A549 (cell line): ENCODE results near the gene GAA. TPM values are rescaled to one million over a fixed set of nuclear protein-coding genes. Genes with fewer than 3 reads are reported as not detected.

Experiments used
- ATAC-seq, 2 experiments: fragments of 200-7000 bp in 1 of 2; fragments of >200 bp in 1 of 2; cut with Nextera tagmentation in 1 of 2; cut with Tn5 transposase in 1 of 2; 3 replicates each; pipeline versions ENCODE4 v1.8.0 to v1.9.1; 2018 to 2020; ENCODE audit warnings: mild to moderate bottlenecking in 1 of 2, moderate library complexity in 1 of 2
- CTCF ChIA-PET: fragments of 300-600 bp; sonication (Branson Sonifier 250); formaldehyde crosslinking; extraction: SDS; loops from one replicate; lab custom pipeline; 2021; ENCODE audit warnings: antibody characterized with exemption, inconsistent platforms; lab: Yijun Ruan, JAX
- POLR2A ChIA-PET: fragments of 350-600 bp; formaldehyde crosslinking; extraction: SDS; loops from one replicate; lab custom pipeline; 2021; ENCODE audit warnings: antibody characterized with exemption, inconsistent platforms; lab: Yijun Ruan, JAX
- DNase-seq, 2 experiments: peaks; one replicate each; pipeline versions ENCODE4 v3.0.0 to v3.0.0-alpha.2; 2011 to 2016; ENCODE audit warnings: low read depth in 1 of 2, low spot score in 1 of 2
- FAIRE-seq: peaks from 2 replicates; lab custom pipeline; 2011; peaks lifted over from hg19 to GRCh38; lab: Jason Lieb, UNC
- H3K27ac ChIP-seq, 2 experiments: fragments of >200 bp; sonication (Bioruptor Twin); formaldehyde crosslinking; 3 replicates each; pipeline ENCODE4 v1.5.1; 2016 to 2017
- H3K4me1 ChIP-seq: fragments of >200 bp; sonication (Bioruptor Twin); formaldehyde crosslinking; 3 replicates; pipeline ENCODE4 v1.6.1; 2016
- H3K4me2 ChIP-seq: fragments of >200 bp; sonication (Bioruptor Twin); formaldehyde crosslinking; 3 replicates; pipeline ENCODE4 v1.6.1; 2016
- H3K4me3 ChIP-seq: fragments of >200 bp; sonication (Bioruptor Twin); formaldehyde crosslinking; 3 replicates; pipeline ENCODE4 v1.5.1; 2016
- H3K9me3 ChIP-seq: fragments of >200 bp; sonication (Bioruptor Twin); formaldehyde crosslinking; 3 replicates; pipeline ENCODE4 v1.6.1; 2016
- CBX8 ChIP-seq: fragments of 200-600 bp; sonication (generic); IDR thresholded peaks from 2 replicates; pipeline ENCODE4 v1.6.1; 2016
- CEBPB ChIP-seq, 2 experiments: fragments of >200 bp in 1 of 2; sonication (Bioruptor Twin) in 1 of 2; formaldehyde crosslinking in 1 of 2; IDR thresholded peaks; 2 replicates each; pipeline ENCODE4 v1.6.1; 2012 to 2016
- HDAC2 ChIP-seq: fragments of 200-600 bp; sonication (generic); IDR thresholded peaks from 2 replicates; pipeline ENCODE4 v1.6.1; 2016
- KDM1A ChIP-seq: fragments of 200-600 bp; sonication (generic); IDR thresholded peaks from 2 replicates; pipeline ENCODE4 v1.6.1; 2016; ENCODE audit warnings: low read depth, mild to moderate bottlenecking
- KDM5A ChIP-seq: fragments of 200-600 bp; sonication (generic); IDR thresholded peaks from 2 replicates; pipeline ENCODE4 v1.6.1; 2016; ENCODE audit warnings: antibody characterized with exemption, mild to moderate bottlenecking
- MAZ ChIP-seq: fragments of 150-350 bp; IDR thresholded peaks from 2 replicates; pipeline ENCODE4 v1.6.1; 2014; ENCODE audit warnings: antibody characterized with exemption, low read depth, low read length, borderline replicate concordance
- MYC ChIP-seq: IDR thresholded peaks from 2 replicates; pipeline ENCODE4 v1.6.1; 2012; ENCODE audit warnings: mild to moderate bottlenecking, inconsistent platforms, low read length, improper control_type of control experiment, borderline replicate concordance
- PHF8 ChIP-seq: fragments of 200-600 bp; sonication (generic); IDR thresholded peaks from 2 replicates; pipeline ENCODE4 v1.6.1; 2016; ENCODE audit warnings: low read depth, mild to moderate bottlenecking, antibody characterized with exemption, moderate library complexity, borderline replicate concordance
- POLR2AphosphoS2 ChIP-seq: conservative IDR thresholded peaks from 2 replicates; pipeline ENCODE4 v1.6.1; 2012; ENCODE audit warnings: low read length, improper control_type of control experiment, inconsistent platforms
- RAD21 ChIP-seq, 2 experiments: fragments of >200 bp in 1 of 2; sonication (Bioruptor Twin) in 1 of 2; formaldehyde crosslinking in 1 of 2; IDR thresholded peaks in 1 of 2; conservative IDR thresholded peaks in 1 of 2; 2 replicates in 1 of 2; 3 replicates in 1 of 2; pipeline ENCODE4 v1.6.1; 2012 to 2018; ENCODE audit warnings: inconsistent platforms in 1 of 2
- RFX5 ChIP-seq: fragments of 450-650 bp; IDR thresholded peaks from 2 replicates; pipeline ENCODE4 v1.7.1; 2014; ENCODE audit warnings: antibody characterized with exemption, mild to moderate bottlenecking, moderate library complexity
- SREBF2 ChIP-seq: fragments of 450-650 bp; IDR thresholded peaks from 2 replicates; pipeline ENCODE4 v1.6.1; 2014; ENCODE audit warnings: mild to moderate bottlenecking, moderate library complexity
- TP53 ChIP-seq: fragments of 250-450 bp; sonication (Bioruptor Pico); IDR thresholded peaks from 2 replicates; pipeline ENCODE4 v1.5.0; 2021; ENCODE audit warnings: mild to moderate bottlenecking, moderate library complexity
- ZFP36 ChIP-seq: fragments of 450-650 bp; IDR thresholded peaks from 2 replicates; pipeline ENCODE4 v1.6.1; 2014; ENCODE audit warnings: borderline replicate concordance; ENCODE audit not compliant: partially characterized antibody
- WGBS: methylation state at CpG from one replicate; pipeline ENCODE4 v1.1.6; 2017; ENCODE audit errors: missing lambda C conversion rate; 5-methylcytosine and 5-hydroxymethylcytosine counted together
- polyA plus RNA-seq, 4 experiments: library from polyadenylated mRNA; depleted of rRNA in 3 of 4; stranded (reverse); fragments of >200 nt; fragmentation: RNase III in 1 of 4; extraction: RNeasy Plus Mini Kit Qiagen cat#74134 plus additional on column Dnase treatment in 1 of 4; gene quantifications; 2 replicates in 3 of 4; 3 replicates in 1 of 4; pipeline ENCODE4 v1.2.3, GENCODE V29; 2011 to 2017
- TF ChIP-seq, protein P1 (sequence below): IDR thresholded peaks from 2 replicates; pipeline ENCODE4 v1.6.1; 2012
- TF ChIP-seq, protein P2 (sequence below): fragments of >200 bp; sonication (Bioruptor Twin); formaldehyde crosslinking; IDR thresholded peaks from 3 replicates; pipeline ENCODE4 v1.6.1; 2016
- TF ChIP-seq, protein P3 (sequence below): fragments of 250-450 bp; sonication (Bioruptor Pico); IDR thresholded peaks from 2 replicates; pipeline ENCODE4 v1.5.0; 2020; ENCODE audit warnings: low read depth, mild to moderate bottlenecking, moderate library complexity

GAA gene
- polyA plus RNA-seq, 2 of the 4 experiments (the other 2 are of a cell fraction), result 5.7 to 47.4 TPM

GRCh38 chr17:80145076-80146075 is 44.0 kb downstream of the GAA start:
- 54% methylated on average over 10 of the region's 10 CpGs for WGBS
- ATAC-seq (no peak), DNase-seq (no peak), FAIRE-seq (no peak)
- peak overlapping the region; percentile 92 to 95 for H3K27ac ChIP-seq
- H3K4me2 ChIP-seq, result peak overlapping the region; percentile 94
- ChIA-PET POLR2A (interaction anchor here (0.6 to 2.6 kb wide), 7 partner anchors 18 to 269 kb away, joined by 3 to 21 read pairs (median 3); partner anchors contain the start of genes GAA, SGSH and SLC26A11), CTCF (interaction anchor here (0.6 to 2.3 kb wide), 10 partner anchors 18 to 742 kb away, joined by 3 to 15 read pairs (median 4); partner anchors contain the start of gene GAA)
- TF ChIP-seq CEBPB (IDR thresholded peaks at IDR 0.05) (no peak), TP53 (no peak), POLR2AphosphoS2 (no peak), SREBF2 (no peak), KDM1A (no peak), RFX5 (no peak), HDAC2 (no peak), MYC (no peak), CBX8 (no peak), KDM5A (no peak), ZFP36 (no peak)
- TF ChIP-seq, protein P1, sequence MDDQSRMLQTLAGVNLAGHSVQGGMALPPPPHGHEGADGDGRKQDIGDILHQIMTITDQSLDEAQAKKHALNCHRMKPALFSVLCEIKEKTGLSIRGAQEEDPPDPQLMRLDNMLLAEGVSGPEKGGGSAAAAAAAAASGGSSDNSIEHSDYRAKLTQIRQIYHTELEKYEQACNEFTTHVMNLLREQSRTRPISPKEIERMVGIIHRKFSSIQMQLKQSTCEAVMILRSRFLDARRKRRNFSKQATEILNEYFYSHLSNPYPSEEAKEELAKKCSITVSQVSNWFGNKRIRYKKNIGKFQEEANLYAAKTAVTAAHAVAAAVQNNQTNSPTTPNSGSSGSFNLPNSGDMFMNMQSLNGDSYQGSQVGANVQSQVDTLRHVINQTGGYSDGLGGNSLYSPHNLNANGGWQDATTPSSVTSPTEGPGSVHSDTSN, result no peak
- TF ChIP-seq, protein P2, sequence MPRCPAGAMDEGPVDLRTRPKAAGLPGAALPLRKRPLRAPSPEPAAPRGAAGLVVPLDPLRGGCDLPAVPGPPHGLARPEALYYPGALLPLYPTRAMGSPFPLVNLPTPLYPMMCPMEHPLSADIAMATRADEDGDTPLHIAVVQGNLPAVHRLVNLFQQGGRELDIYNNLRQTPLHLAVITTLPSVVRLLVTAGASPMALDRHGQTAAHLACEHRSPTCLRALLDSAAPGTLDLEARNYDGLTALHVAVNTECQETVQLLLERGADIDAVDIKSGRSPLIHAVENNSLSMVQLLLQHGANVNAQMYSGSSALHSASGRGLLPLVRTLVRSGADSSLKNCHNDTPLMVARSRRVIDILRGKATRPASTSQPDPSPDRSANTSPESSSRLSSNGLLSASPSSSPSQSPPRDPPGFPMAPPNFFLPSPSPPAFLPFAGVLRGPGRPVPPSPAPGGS, result no peak
- TF ChIP-seq, protein P3, sequence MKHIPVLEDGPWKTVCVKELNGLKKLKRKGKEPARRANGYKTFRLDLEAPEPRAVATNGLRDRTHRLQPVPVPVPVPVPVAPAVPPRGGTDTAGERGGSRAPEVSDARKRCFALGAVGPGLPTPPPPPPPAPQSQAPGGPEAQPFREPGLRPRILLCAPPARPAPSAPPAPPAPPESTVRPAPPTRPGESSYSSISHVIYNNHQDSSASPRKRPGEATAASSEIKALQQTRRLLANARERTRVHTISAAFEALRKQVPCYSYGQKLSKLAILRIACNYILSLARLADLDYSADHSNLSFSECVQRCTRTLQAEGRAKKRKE, result no peak
- H3K4me3 ChIP-seq, result peak overlapping the region; percentile 65
- H3K4me1 ChIP-seq, result peaks cover 26% of the 10 kb centered on the region
- no peaks in the 10 kb centered on the region for H3K9me3 ChIP-seq

DNA sequence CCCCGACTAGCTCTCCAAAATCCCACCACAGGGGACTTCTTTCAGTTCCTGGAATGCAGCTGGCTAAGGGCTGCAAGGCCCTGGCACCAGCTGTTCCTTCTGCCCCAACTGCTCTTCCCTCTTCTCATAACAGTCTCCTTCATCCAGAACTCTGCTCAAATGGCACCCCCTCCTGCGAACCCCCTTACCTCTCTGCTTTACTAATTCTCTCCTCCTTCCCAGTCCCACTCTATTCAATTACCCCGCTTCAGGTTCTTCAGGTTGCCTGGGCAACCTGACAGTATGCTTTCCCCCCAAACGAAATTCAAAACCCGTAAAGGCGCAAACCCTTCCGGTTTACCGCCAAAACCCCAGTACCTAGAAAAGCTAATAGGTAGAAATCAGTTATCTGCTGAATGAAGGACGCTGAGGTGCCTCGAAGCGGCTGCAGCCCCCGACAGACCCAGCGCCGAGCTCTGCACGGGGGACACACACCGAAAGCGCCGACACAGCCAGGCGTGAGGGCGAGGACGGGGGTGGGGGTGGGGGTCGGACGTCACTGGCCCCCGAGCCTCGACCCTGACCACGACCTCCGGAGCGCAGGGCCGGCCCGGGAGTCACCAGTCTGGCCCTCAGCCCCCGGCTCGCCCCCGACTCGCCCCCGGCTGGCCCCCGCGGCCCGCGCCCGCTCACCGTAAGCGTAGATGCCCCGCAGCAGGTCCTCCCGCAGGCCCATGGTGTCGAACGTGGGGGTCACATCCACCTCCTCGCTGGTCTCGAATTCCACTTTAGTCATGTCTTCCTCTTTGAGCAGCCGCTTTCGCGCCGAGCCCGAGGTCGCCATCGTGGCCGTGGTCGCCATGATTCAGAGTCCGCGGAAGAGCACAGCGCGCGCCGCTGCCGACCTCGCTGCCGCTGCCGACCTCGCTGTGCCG is 45.0 kb downstream of the GAA start:
- POLR2A ChIA-PET, result interaction anchor here (0.6 to 2.6 kb wide), 5 partner anchors 19 to 268 kb away, joined by 3 to 21 read pairs (median 3); partner anchors contain the start of gene GAA
- ATAC-seq, result peak; percentile 6 to 27; a peak in 5 of 6 replicates

More for the DNA sequence above, 45.0 kb downstream of the GAA start:
- DNase-seq (peak in 1 of 2 experiments; percentile 33), FAIRE-seq (no peak)
- CTCF ChIA-PET, result interaction anchor here (0.9 to 2.3 kb wide), 9 partner anchors 19 to 138 kb away, joined by 3 to 15 read pairs (median 4); partner anchors contain the start of gene GAA
- TF ChIP-seq MAZ (no peak), RAD21 (conservative IDR thresholded peaks at IDR 0.05 in 1 of 2, IDR thresholded peaks at IDR 0.05 in 1 of 2) (peak in 1 of 2 experiments; percentile 26; a peak in 1 of 5 replicates), PHF8 (peak; percentile 95)
- Histone ChIP-seq H3K9me3 (no peaks in the 10 kb centered on the region), H3K4me2 (peak overlapping the region; percentile 94), H3K27ac (peak overlapping the region; percentile 92 to 95), H3K4me3 (peak overlapping the region; percentile 65), H3K4me1 (peaks cover 26% of the 10 kb centered on the region)
- WGBS, result 3% methylated on average over 51 of the region's 69 CpGs
